OCI-LY1 (cell line): Measurements from ENCODE around the gene MTX1.

Source experiments
- H2AFZ ChIP-seq: fragments of 200-600 bp; sonication (generic), shearing (Covaris generic); 2 replicates; pipeline ENCODE4 v1.6.0; 2014; ENCODE audit warnings: antibody characterized with exemption, mild to moderate bottlenecking, low read length
- H3F3A ChIP-seq: fragments of 200-600 bp; sonication (generic), shearing (Covaris generic); 2 replicates; pipeline ENCODE4 v1.6.0; 2014; ENCODE audit warnings: mild to moderate bottlenecking, antibody characterized with exemption, low read length, moderate library complexity; ENCODE audit not compliant: insufficient read depth
- H3K27ac ChIP-seq: fragments of 200-600 bp; sonication (generic); 2 replicates; pipeline ENCODE4 v1.5.1; 2014; ENCODE audit warnings: low read length, mixed run types, mild to moderate bottlenecking, low read depth; ENCODE audit not compliant: poor library complexity, severe bottlenecking
- H3K27me3 ChIP-seq: fragments of 200-600 bp; sonication (generic); 2 replicates; pipeline ENCODE4 v1.6.0; 2014; ENCODE audit warnings: antibody characterized with exemption, mild to moderate bottlenecking, low read length, moderate library complexity; ENCODE audit not compliant: insufficient read depth
- H3K36me3 ChIP-seq: fragments of 200-600 bp; sonication (generic); 2 replicates; pipeline ENCODE4 v1.6.1; 2014; ENCODE audit warnings: mild to moderate bottlenecking, antibody characterized with exemption, low read length, moderate library complexity, mixed read lengths; ENCODE audit not compliant: insufficient read depth
- H3K4me1 ChIP-seq: fragments of 200-600 bp; sonication (generic); 2 replicates; pipeline ENCODE4 v1.5.1; 2014; ENCODE audit warnings: mild to moderate bottlenecking, low read length, moderate library complexity; ENCODE audit not compliant: insufficient read depth, severe bottlenecking
- H3K4me2 ChIP-seq: fragments of 200-600 bp; sonication (generic), shearing (Covaris generic); 2 replicates; pipeline ENCODE4 v1.6.1; 2014; ENCODE audit warnings: low read length
- H3K4me3 ChIP-seq: fragments of 200-600 bp; sonication (generic); 2 replicates; pipeline ENCODE4 v1.5.1; 2014; ENCODE audit warnings: low read length, low read depth, mild to moderate bottlenecking, mixed read lengths; ENCODE audit not compliant: poor library complexity, severe bottlenecking
- H3K79me2 ChIP-seq: fragments of 200-600 bp; shearing (Covaris generic); 2 replicates; pipeline ENCODE4 v1.6.1; 2016; ENCODE audit warnings: mixed run types, low read length, mixed read lengths; ENCODE audit not compliant: insufficient read depth
- H3K9ac ChIP-seq: fragments of 200-600 bp; sonication (generic), shearing (Covaris generic); 2 replicates; pipeline ENCODE4 v1.6.1; 2014; ENCODE audit warnings: mild to moderate bottlenecking, low read length, mixed read lengths
- H3K9me2 ChIP-seq: fragments of 200-600 bp; sonication (generic), shearing (Covaris generic); 2 replicates; pipeline ENCODE4 v1.6.1; 2014; ENCODE audit warnings: low read depth, mild to moderate bottlenecking, low read length, mixed read lengths
- H3K9me3 ChIP-seq: fragments of 200-600 bp; shearing (Covaris generic); 2 replicates; pipeline ENCODE4 v1.6.1; 2014; ENCODE audit warnings: low read length, mixed read lengths
- H4K20me1 ChIP-seq: fragments of 200-600 bp; sonication (generic), shearing (Covaris generic); 2 replicates; pipeline ENCODE4 v1.6.0; 2016; ENCODE audit warnings: mild to moderate bottlenecking, low read length; ENCODE audit not compliant: insufficient read depth
- CTCF ChIP-seq: fragments of 200-600 bp; sonication (generic), shearing (Covaris generic); IDR thresholded peaks from 2 replicates; pipeline ENCODE4 v1.5.1; 2017; ENCODE audit warnings: mild to moderate bottlenecking, antibody characterized with exemption, low read length, moderate library complexity, mixed read lengths
- EZH2 ChIP-seq: fragments of 200-600 bp; sonication (generic), shearing (Covaris generic); IDR thresholded peaks from 2 replicates; pipeline ENCODE4 v1.8.0; 2017; ENCODE audit warnings: borderline replicate concordance, mixed run types, mild to moderate bottlenecking, antibody characterized with exemption, low read length, moderate library complexity, mixed read lengths

Gene MTX1

GRCh38 chr1:155184835-155185782 is 23.4 kb upstream of the MTX1 start:
- Histone ChIP-seq H4K20me1 (no peaks in the 10 kb centered on the region), H3K79me2 (no peaks in the 10 kb centered on the region), H3K9me2 (no peaks in the 10 kb centered on the region), H3K4me1 (peaks cover 17% of the 10 kb centered on the region), H3K4me2 (peak overlapping the region; percentile 21; the same call in 1 of the 2 replicates), H3K27ac (no peak overlapping the region), H3K4me3 (no peak overlapping the region), H3K27me3 (no peaks in the 10 kb centered on the region; the same call in 1 of the 2 replicates), H3F3A (no peaks in the 10 kb centered on the region), H3K9me3 (no peaks in the 10 kb centered on the region), H3K9ac (no peak overlapping the region; the same call in 1 of the 2 replicates), H3K36me3 (peaks cover under 1% of the 10 kb centered on the region; the same call in 1 of the 2 replicates), H2AFZ (no peak overlapping the region)
- no peak for TF ChIP-seq EZH2
- no peak for TF ChIP-seq CTCF

GRCh38 chr1:155185783-155186066 is 22.8 kb upstream of the MTX1 start:
- Histone ChIP-seq H3K27me3 (no peaks in the 10 kb centered on the region; the same call in 1 of the 2 replicates), H3K4me2 (no peak overlapping the region), H3F3A (no peaks in the 10 kb centered on the region), H3K4me1 (peaks cover 17% of the 10 kb centered on the region), H3K9me3 (no peaks in the 10 kb centered on the region), H3K79me2 (no peaks in the 10 kb centered on the region), H3K9ac (no peak overlapping the region), H3K27ac (no peak overlapping the region), H3K9me2 (no peaks in the 10 kb centered on the region), H3K36me3 (no peaks in the 10 kb centered on the region), H3K4me3 (no peak overlapping the region), H4K20me1 (no peaks in the 10 kb centered on the region), H2AFZ (no peak overlapping the region)
- TF ChIP-seq EZH2 (no peak), CTCF (no peak)

GRCh38 chr1:155186067-155186793 is 22.3 kb upstream of the MTX1 start:
- Histone ChIP-seq H3K36me3 (no peaks in the 10 kb centered on the region), H3K27ac (no peak overlapping the region), H3K4me2 (no peak overlapping the region), H3K4me3 (no peak overlapping the region), H4K20me1 (no peaks in the 10 kb centered on the region), H3K27me3 (no peaks in the 10 kb centered on the region; the same call in 1 of the 2 replicates), H2AFZ (no peak overlapping the region), H3K9me2 (no peaks in the 10 kb centered on the region), H3K9ac (no peak overlapping the region), H3K4me1 (peaks cover 17% of the 10 kb centered on the region), H3K79me2 (no peaks in the 10 kb centered on the region), H3F3A (no peaks in the 10 kb centered on the region), H3K9me3 (no peaks in the 10 kb centered on the region)
- TF ChIP-seq EZH2, result no peak
- TF ChIP-seq CTCF, result no peak
